Measurements from ENCODE around the gene IFT57. TPM values are rescaled to one million over a fixed set of nuclear protein-coding genes. Genes with fewer than 3 reads are reported as not detected.

The IFT57 gene
- total and polyA plus RNA-seq, 9 of the 15 experiments (the other 6 are each of a cell fraction or from before 2014, with no cell fraction given), result 1.5 to 20.1 (median 9.9) TPM

DNA sequence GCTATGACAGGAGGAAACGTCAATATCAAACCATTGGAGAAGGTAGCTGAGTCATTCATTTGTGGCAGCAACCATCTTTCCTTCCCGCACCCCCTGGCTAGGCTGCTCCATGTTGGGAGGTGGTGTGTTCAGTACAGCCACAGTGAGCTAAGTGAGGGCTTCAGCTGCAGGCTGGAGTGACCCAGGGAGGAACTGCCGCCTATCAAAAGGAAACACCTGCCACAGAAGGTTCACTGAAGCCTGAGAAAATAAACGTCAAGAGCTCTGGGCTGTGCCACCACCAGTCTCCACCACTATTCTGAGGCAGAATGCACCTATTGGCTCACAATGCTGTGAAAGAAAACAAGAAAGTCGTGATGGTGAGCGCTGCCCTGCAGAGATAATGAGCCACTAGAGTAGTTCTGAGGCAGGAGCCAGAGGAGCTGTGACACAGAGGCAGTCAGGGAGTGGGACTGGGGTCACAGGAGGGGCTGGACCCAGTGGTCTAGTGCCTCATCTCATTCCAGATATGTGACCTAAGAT lies 96.6 kb downstream of the IFT57 start:
- no peaks in the 10 kb centered on the region; the same call in 2 of the 3 replicates for H3K36me3 ChIP-seq (ENCODE audit: control insufficient read depth, insufficient read depth, low read length)
- H4K20me1 ChIP-seq (replicated peaks; ENCODE audit: control insufficient read depth, insufficient read depth, low read length), result no peaks in the 10 kb centered on the region
- peak overlapping the region; percentile 49 to 68; a peak in 3 of 4 replicates for H3K9ac ChIP-seq (ENCODE audit: insufficient read depth in 1 of 2, low read depth in 2 of 2, low read length in 2 of 2)
- ATAC-seq (peak; percentile 82), DNase-seq (ENCODE audit: extremely low read depth in 1 of 4, low spot score in 3 of 4) (peak; percentile 48 to 77 (median 69)), FAIRE-seq (peak; percentile 61)
- no peaks in the 10 kb centered on the region for H3K9me1 ChIP-seq (ENCODE audit: control insufficient read depth, insufficient read depth, low read length)
- H3K27ac ChIP-seq (ENCODE audit: extremely low read depth, low read depth, low read length), result peak overlapping the region; percentile 89
- POLR2A ChIA-PET, result interaction anchor here (0.6 to 1.4 kb wide), 8 partner anchors 9 to 192 kb away, joined by 3 to 5 read pairs (median 3); no protein-coding TSS in a partner anchor
- H3K4me2 ChIP-seq (ENCODE audit: insufficient read depth, low read length), result peak overlapping the region; percentile 64
- peak overlapping the region; percentile 16; the same call in 1 of the 2 replicates for H3K4me3 ChIP-seq
- peaks cover 11 to 23% of the 10 kb centered on the region in 2 experiments; a peak in 4 of 5 replicates for H3K4me1 ChIP-seq (replicated peaks in 1 of 2; ENCODE audit: control insufficient read depth in 2 of 2, insufficient read depth in 2 of 2, low read length in 2 of 2)
- CTCF ChIA-PET (ENCODE audit: low intra/inter-chr PET ratio), result no interaction called here
- no peaks in the 10 kb centered on the region for H3K27me3 ChIP-seq (ENCODE audit: control insufficient read depth in 2 of 2, insufficient read depth in 2 of 2, low read length in 2 of 2)
- peak overlapping the region; percentile 98 for H2AFZ ChIP-seq (ENCODE audit: low read depth, low read length)
- H3K79me2 ChIP-seq (ENCODE audit: control insufficient read depth, insufficient read depth, low read length), result no peaks in the 10 kb centered on the region
- no TSS peak for BruUV-seq (replicated peaks)
- intact Hi-C loops (cut with micrococcal nuclease), result loop anchor here (1.0 kb wide), 1 partner anchor 21 kb away; no protein-coding TSS in a partner anchor
- H3K9me3 ChIP-seq (replicated peaks; ENCODE audit: control insufficient read depth, insufficient read depth, low read depth, low read length), result no peaks in the 10 kb centered on the region
- 4% methylated on average over 6 of the region's 6 CpGs for WGBS (ENCODE audit: insufficient coverage, low coverage, missing lambda C conversion rate)
- in situ Hi-C loops (cut with MboI), result no loop called here
- TF ChIP-seq YBX1 (IDR thresholded peaks at IDR 0.05) (no peak), JUND (IDR thresholded peaks at IDR 0.05; ENCODE audit: borderline replicate concordance, low read depth, low read length) (no peak), JUND (tag; IDR thresholded peaks at IDR 0.05; ENCODE audit: borderline replicate concordance, low read depth, low read length) (no peak), CBFA2T2 (conservative IDR thresholded peaks at IDR 0.05) (peak; percentile 57), THRAP3 (IDR thresholded peaks at IDR 0.05; ENCODE audit: borderline replicate concordance) (no peak), NFYB (IDR thresholded peaks at IDR 0.05; ENCODE audit: extremely low read depth, insufficient read length) (peak; percentile 58), NR2C1 (IDR thresholded peaks at IDR 0.05) (no peak), NR2C1 (tag; IDR thresholded peaks at IDR 0.05) (no peak), NCOR1 (IDR thresholded peaks at IDR 0.05) (peak; percentile 29; the same call in 1 of the 2 replicates), NONO (IDR thresholded peaks at IDR 0.05; ENCODE audit: low read depth in 2 of 2, low read length in 1 of 2) (no peak), PHTF2 (CRISPR knock-in tag; IDR thresholded peaks at IDR 0.05) (no peak), ZNF431 (CRISPR knock-in tag; IDR thresholded peaks at IDR 0.05) (no peak), SIX5 (IDR thresholded peaks at IDR 0.05; ENCODE audit: borderline replicate concordance in 1 of 2, insufficient read depth in 1 of 2, low read depth in 1 of 2, low read length in 2 of 2) (no peak)
- TF ChIP-seq, protein P1, sequence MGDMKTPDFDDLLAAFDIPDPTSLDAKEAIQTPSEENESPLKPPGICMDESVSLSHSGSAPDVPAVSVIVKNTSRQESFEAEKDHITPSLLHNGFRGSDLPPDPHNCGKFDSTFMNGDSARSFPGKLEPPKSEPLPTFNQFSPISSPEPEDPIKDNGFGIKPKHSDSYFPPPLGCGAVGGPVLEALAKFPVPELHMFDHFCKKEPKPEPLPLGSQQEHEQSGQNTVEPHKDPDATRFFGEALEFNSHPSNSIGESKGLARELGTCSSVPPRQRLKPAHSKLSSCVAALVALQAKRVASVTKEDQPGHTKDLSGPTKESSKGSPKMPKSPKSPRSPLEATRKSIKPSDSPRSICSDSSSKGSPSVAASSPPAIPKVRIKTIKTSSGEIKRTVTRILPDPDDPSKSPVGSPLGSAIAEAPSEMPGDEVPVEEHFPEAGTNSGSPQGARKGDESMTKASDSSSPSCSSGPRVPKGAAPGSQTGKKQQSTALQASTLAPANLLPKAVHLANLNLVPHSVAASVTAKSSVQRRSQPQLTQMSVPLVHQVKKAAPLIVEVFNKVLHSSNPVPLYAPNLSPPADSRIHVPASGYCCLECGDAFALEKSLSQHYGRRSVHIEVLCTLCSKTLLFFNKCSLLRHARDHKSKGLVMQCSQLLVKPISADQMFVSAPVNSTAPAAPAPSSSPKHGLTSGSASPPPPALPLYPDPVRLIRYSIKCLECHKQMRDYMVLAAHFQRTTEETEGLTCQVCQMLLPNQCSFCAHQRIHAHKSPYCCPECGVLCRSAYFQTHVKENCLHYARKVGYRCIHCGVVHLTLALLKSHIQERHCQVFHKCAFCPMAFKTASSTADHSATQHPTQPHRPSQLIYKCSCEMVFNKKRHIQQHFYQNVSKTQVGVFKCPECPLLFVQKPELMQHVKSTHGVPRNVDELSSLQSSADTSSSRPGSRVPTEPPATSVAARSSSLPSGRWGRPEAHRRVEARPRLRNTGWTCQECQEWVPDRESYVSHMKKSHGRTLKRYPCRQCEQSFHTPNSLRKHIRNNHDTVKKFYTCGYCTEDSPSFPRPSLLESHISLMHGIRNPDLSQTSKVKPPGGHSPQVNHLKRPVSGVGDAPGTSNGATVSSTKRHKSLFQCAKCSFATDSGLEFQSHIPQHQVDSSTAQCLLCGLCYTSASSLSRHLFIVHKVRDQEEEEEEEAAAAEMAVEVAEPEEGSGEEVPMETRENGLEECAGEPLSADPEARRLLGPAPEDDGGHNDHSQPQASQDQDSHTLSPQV (IDR thresholded peaks at IDR 0.05), result no peak
- TF ChIP-seq, protein P2, sequence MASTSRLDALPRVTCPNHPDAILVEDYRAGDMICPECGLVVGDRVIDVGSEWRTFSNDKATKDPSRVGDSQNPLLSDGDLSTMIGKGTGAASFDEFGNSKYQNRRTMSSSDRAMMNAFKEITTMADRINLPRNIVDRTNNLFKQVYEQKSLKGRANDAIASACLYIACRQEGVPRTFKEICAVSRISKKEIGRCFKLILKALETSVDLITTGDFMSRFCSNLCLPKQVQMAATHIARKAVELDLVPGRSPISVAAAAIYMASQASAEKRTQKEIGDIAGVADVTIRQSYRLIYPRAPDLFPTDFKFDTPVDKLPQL (IDR thresholded peaks at IDR 0.05; ENCODE audit: extremely low read depth, insufficient read length), result no peak
- TF ChIP-seq, protein P3, sequence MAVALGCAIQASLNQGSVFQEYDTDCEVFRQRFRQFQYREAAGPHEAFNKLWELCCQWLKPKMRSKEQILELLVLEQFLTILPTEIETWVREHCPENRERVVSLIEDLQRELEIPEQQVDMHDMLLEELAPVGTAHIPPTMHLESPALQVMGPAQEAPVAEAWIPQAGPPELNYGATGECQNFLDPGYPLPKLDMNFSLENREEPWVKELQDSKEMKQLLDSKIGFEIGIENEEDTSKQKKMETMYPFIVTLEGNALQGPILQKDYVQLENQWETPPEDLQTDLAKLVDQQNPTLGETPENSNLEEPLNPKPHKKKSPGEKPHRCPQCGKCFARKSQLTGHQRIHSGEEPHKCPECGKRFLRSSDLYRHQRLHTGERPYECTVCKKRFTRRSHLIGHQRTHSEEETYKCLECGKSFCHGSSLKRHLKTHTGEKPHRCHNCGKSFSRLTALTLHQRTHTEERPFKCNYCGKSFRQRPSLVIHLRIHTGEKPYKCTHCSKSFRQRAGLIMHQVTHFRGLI (CRISPR knock-in tag; IDR thresholded peaks at IDR 0.05), result no peak
